RWPE2 (cell line): ENCODE data around the gene KANK3.
"Not testable (repeated sequence)": the region's sequence is repeated elsewhere in the genome, so short reads cannot be mapped to it uniquely, and the experiment has no call there.

Source experiments
- ATAC-seq: fragments of 200-7000 bp; cut with Tn5 transposase; 3 replicates; pipeline ENCODE4 v1.9.1; 2021; ENCODE audit warnings: low read depth
- DNase-seq: peaks from one replicate; pipeline ENCODE4 v3.0.0-alpha.2; 2020; ENCODE audit warnings: low spot score
- H3K27ac ChIP-seq: fragments of 450-650 bp; 2 replicates; pipeline ENCODE4 v1.5.1; 2017; ENCODE audit warnings: mild to moderate bottlenecking; ENCODE audit not compliant: poor library complexity, severe bottlenecking
- H3K27me3 ChIP-seq: fragments of 250-450 bp; sonication (Bioruptor Pico); 2 replicates; pipeline ENCODE4 v1.5.1; 2021; ENCODE audit warnings: mild to moderate bottlenecking, moderate library complexity; ENCODE audit not compliant: insufficient read depth, poor library complexity, severe bottlenecking
- H3K36me3 ChIP-seq: fragments of 250-450 bp; sonication (Bioruptor Pico); 2 replicates; pipeline ENCODE4 v1.5.1; 2020; ENCODE audit warnings: low read depth, mild to moderate bottlenecking, moderate library complexity
- H3K4me1 ChIP-seq: fragments of 250-450 bp; sonication (Bioruptor Pico); 2 replicates; pipeline ENCODE4 v1.5.1; 2021; ENCODE audit warnings: mild to moderate bottlenecking, moderate library complexity; ENCODE audit not compliant: insufficient read depth, poor library complexity, severe bottlenecking
- H3K4me3 ChIP-seq: fragments of 250-450 bp; sonication (Bioruptor Pico); 2 replicates; pipeline ENCODE4 v1.5.1; 2021; ENCODE audit warnings: mild to moderate bottlenecking, moderate library complexity; ENCODE audit not compliant: severe bottlenecking
- H3K9me3 ChIP-seq: fragments of 250-450 bp; sonication (Bioruptor Pico); 2 replicates; pipeline ENCODE4 v1.5.1; 2021; ENCODE audit warnings: mild to moderate bottlenecking, moderate library complexity; ENCODE audit not compliant: severe bottlenecking
- TF ChIP-seq, protein P1 (sequence below): fragments of 450-650 bp; IDR thresholded peaks from one replicate; pipeline ENCODE4 v1.5.1; 2017; ENCODE audit warnings: mild to moderate bottlenecking, moderate library complexity; ENCODE audit not compliant: poor library complexity, severe bottlenecking

The KANK3 gene

GRCh38 chr19:8321986-8322637, 20.9 kb downstream of the KANK3 start:
- DNase-seq (no peak), ATAC-seq (no peak)
- H3K27ac ChIP-seq, result peak overlapping the region; percentile 69
- H3K36me3 ChIP-seq, result peaks cover 33% of the 10 kb centered on the region
- no peaks in the 10 kb centered on the region for H3K9me3 ChIP-seq
- TF ChIP-seq, protein P1, sequence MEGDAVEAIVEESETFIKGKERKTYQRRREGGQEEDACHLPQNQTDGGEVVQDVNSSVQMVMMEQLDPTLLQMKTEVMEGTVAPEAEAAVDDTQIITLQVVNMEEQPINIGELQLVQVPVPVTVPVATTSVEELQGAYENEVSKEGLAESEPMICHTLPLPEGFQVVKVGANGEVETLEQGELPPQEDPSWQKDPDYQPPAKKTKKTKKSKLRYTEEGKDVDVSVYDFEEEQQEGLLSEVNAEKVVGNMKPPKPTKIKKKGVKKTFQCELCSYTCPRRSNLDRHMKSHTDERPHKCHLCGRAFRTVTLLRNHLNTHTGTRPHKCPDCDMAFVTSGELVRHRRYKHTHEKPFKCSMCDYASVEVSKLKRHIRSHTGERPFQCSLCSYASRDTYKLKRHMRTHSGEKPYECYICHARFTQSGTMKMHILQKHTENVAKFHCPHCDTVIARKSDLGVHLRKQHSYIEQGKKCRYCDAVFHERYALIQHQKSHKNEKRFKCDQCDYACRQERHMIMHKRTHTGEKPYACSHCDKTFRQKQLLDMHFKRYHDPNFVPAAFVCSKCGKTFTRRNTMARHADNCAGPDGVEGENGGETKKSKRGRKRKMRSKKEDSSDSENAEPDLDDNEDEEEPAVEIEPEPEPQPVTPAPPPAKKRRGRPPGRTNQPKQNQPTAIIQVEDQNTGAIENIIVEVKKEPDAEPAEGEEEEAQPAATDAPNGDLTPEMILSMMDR, result no peak
- H3K4me1 ChIP-seq, result peaks cover 12% of the 10 kb centered on the region
- H3K27me3 ChIP-seq, result no peaks in the 10 kb centered on the region
- peak overlapping the region; percentile 67 for H3K4me3 ChIP-seq

- DNase-seq, result peak; percentile 88
- H3K4me3 ChIP-seq, result peak within 1 kb of the TSS; percentile 67
Measured at GRCh38 chr19:8321067-8321985, 21.7 kb downstream of the KANK3 start, which contains the start of the genes NDUFA7 and RPS28. NDUFA7 (minus strand) TSS chr19:8321375; CDS start chr19:8321358, 17 bp downstream. RPS28 (plus strand) TSS chr19:8321496; CDS start chr19:8321531, 35 bp downstream.

GRCh38 chr19:8320564-8321066, 22.4 kb downstream of the KANK3 start:
- peak overlapping the region; percentile 67 for H3K4me3 ChIP-seq
- no peaks in the 10 kb centered on the region for H3K27me3 ChIP-seq
- TF ChIP-seq, protein P1, result no peak
- H3K9me3 ChIP-seq, result no peaks in the 10 kb centered on the region
- H3K4me1 ChIP-seq, result peaks cover 12% of the 10 kb centered on the region
- ATAC-seq (peak; percentile 19), DNase-seq (no peak)
- peak overlapping the region; percentile 69 for H3K27ac ChIP-seq
- H3K36me3 ChIP-seq, result peaks cover 41% of the 10 kb centered on the region

More at GRCh38 chr19:8321067-8321985, 21.7 kb downstream of the KANK3 start, which contains the start of the genes NDUFA7 and RPS28:
- Histone ChIP-seq H3K36me3 (peaks cover 35% of the 10 kb centered on the region), H3K27ac (peak within 1 kb of the TSS; percentile 69), H3K4me1 (peaks cover 12% of the 10 kb centered on the region), H3K27me3 (no peaks in the 10 kb centered on the region), H3K9me3 (no peaks in the 10 kb centered on the region)
- ATAC-seq, result peak; percentile 75
- TF ChIP-seq, protein P1, result no peak

GRCh38 chr19:8319807-8320520, 23.1 kb downstream of the KANK3 start:
- H3K4me3 ChIP-seq, result peak overlapping the region; percentile 67
- H3K27ac ChIP-seq, result peak overlapping the region; percentile 69
- H3K4me1 ChIP-seq, result peaks cover 12% of the 10 kb centered on the region
- TF ChIP-seq, protein P1, result no peak
- no peaks in the 10 kb centered on the region for H3K9me3 ChIP-seq
- peaks cover 48% of the 10 kb centered on the region for H3K36me3 ChIP-seq
- DNase-seq (no peak), ATAC-seq (no peak)
- H3K27me3 ChIP-seq, result no peaks in the 10 kb centered on the region

DNA sequence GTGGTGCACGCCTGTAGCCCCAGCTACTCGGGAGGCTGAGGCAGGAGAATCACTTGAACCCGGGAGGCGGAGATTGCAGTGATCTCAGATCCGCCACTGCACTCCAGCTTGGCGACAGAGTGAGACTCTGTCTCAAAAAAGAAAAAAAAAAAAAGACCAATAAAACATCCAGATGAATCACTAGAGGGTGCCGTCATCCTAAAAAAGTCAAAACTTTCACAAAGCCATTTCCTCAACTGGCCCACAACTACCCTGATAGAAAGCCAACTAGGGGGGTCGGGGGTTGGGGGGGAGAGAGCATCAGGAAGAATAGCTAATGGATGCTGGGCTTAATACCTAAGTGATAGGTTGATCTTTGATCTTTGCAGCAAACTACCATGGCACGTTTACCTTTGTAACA, 24.2 kb downstream of the KANK3 start:
- not testable (repeated sequence) for H3K27me3 ChIP-seq, H3K9me3 ChIP-seq, H3K27ac ChIP-seq, H3K4me3 ChIP-seq, DNase-seq, ATAC-seq
- peaks cover 56% of the 10 kb centered on the region for H3K36me3 ChIP-seq
- peaks cover 12% of the 10 kb centered on the region for H3K4me1 ChIP-seq
